ENCODE measurements around the gene MTHFD2L.

DNA sequence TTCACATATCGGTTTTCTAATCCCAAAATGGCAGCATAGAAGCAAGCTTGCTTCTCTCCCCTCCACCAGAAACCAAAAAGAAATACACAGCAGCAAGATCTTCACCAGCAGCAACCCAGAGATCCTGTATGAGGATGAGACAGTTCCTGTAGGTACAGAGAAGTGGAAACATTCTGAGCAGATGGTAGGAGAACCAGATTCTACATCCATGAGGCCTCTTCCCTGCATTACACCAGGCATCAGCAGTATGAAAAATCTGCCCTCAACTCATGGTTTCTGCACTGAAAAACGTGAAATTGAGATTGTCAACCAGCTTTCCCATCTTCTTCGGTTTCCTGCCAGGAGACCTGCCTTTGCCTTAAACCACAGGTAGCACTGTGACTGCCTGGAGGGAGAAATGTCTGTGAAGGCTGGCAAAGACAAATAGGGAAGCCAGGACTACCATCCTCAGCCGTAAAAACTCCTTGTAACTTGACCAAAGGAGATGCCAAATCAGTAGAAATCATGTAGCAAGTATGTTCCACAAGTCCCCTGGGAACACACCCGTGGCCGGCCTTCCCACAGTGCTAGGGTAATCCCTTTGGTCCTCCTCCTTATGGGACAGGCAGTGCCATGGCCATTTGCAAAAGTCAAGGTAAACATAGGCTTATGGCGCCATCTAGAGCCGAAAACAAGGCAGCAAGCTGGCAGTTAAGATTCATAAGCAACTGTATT, 24.0 kb upstream of the MTHFD2L start:
- no peak for TF ChIP-seq POLR2A (IDR thresholded peaks at IDR 0.05)
- TF ChIP-seq POLR2AphosphoS5 (IDR thresholded peaks at IDR 0.05), result no peak
- TF ChIP-seq, protein P1, sequence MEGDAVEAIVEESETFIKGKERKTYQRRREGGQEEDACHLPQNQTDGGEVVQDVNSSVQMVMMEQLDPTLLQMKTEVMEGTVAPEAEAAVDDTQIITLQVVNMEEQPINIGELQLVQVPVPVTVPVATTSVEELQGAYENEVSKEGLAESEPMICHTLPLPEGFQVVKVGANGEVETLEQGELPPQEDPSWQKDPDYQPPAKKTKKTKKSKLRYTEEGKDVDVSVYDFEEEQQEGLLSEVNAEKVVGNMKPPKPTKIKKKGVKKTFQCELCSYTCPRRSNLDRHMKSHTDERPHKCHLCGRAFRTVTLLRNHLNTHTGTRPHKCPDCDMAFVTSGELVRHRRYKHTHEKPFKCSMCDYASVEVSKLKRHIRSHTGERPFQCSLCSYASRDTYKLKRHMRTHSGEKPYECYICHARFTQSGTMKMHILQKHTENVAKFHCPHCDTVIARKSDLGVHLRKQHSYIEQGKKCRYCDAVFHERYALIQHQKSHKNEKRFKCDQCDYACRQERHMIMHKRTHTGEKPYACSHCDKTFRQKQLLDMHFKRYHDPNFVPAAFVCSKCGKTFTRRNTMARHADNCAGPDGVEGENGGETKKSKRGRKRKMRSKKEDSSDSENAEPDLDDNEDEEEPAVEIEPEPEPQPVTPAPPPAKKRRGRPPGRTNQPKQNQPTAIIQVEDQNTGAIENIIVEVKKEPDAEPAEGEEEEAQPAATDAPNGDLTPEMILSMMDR (IDR thresholded peaks at IDR 0.05 in 8 of 11, conservative IDR thresholded peaks at IDR 0.05 in 3 of 11), result peak; percentile 47 to 81 (median 69)

All from spleen (tissue), 7 donors.